PC-3 (cell line): Measurements from ENCODE around the gene SSC5D. TPM values are rescaled to one million over a fixed set of nuclear protein-coding genes. Genes with fewer than 3 reads are reported as not detected.

Source experiments
- ATAC-seq: fragments of 200-7000 bp; cut with Tn5 transposase; 2 replicates; pipeline ENCODE4 v1.9.1; 2020; ENCODE audit warnings: mild to moderate bottlenecking, moderate library complexity
- BruUV-seq: library from RNA; stranded (reverse); fragments of 400-500 nt; replicated peaks from 2 replicates; lab custom pipeline; 2021; lab: Mats Ljungman, UMichigan
- CTCF ChIA-PET: fragments of 300-600 bp; sonication (Branson Sonifier 250); formaldehyde crosslinking; loops from one replicate; lab custom pipeline; 2022; ENCODE audit warnings: antibody characterized with exemption; lab: Charles Lee
- POLR2A ChIA-PET: fragments of 300-600 bp; sonication (Branson Sonifier 250); formaldehyde crosslinking; loops from one replicate; lab custom pipeline; 2022; ENCODE audit warnings: antibody characterized with exemption; ENCODE audit not compliant: unreplicated experiment; lab: Charles Lee
- DNase-seq: peaks from one replicate; pipeline ENCODE4 v3.0.0-alpha.2; 2015
- H2AFZ ChIP-seq: fragments of 300-600 bp; sonication (generic); 2 replicates; pipeline ENCODE4 v1.6.0; 2016; ENCODE audit warnings: antibody characterized with exemption, low read length
- H3F3A ChIP-seq: fragments of 300-600 bp; sonication (generic); one replicate; pipeline ENCODE4 v1.6.0; 2017; ENCODE audit warnings: antibody characterized with exemption, low read length, control low read depth, mild to moderate bottlenecking; ENCODE audit not compliant: unreplicated experiment
- H3K27ac ChIP-seq: fragments of 300-600 bp; sonication (generic); 2 replicates; pipeline ENCODE4 v1.5.1; 2016; ENCODE audit warnings: mild to moderate bottlenecking, low read length
- H3K27me3 ChIP-seq: fragments of 300-600 bp; sonication (generic); 2 replicates; pipeline ENCODE4 v1.6.1; 2016; ENCODE audit warnings: low read length, mixed read lengths
- H3K36me3 ChIP-seq: fragments of 300-600 bp; sonication (generic); 2 replicates; pipeline ENCODE4 v1.6.1; 2016; ENCODE audit warnings: low read depth, mixed run types, low read length, mixed read lengths
- H3K4me1 ChIP-seq: fragments of 300-600 bp; sonication (generic); 2 replicates; pipeline ENCODE4 v1.5.1; 2016; ENCODE audit warnings: low read length; ENCODE audit not compliant: insufficient read depth
- H3K4me2 ChIP-seq: fragments of 300-600 bp; sonication (generic); 2 replicates; pipeline ENCODE4 v1.6.0; 2016; ENCODE audit warnings: low read length
- H3K4me3 ChIP-seq: fragments of 300-600 bp; sonication (generic); 2 replicates; pipeline ENCODE4 v1.5.1; 2016; ENCODE audit warnings: mild to moderate bottlenecking, low read length, mixed read lengths
- H3K79me2 ChIP-seq: fragments of 300-600 bp; sonication (generic); 2 replicates; pipeline ENCODE4 v1.6.1; 2017; ENCODE audit warnings: low read length, mixed read lengths
- H3K9ac ChIP-seq: fragments of 300-600 bp; sonication (generic); 2 replicates; pipeline ENCODE4 v1.6.0; 2016; ENCODE audit warnings: mild to moderate bottlenecking, low read length
- H3K9me2 ChIP-seq: fragments of 300-600 bp; sonication (generic); replicated peaks from 2 replicates; pipeline ENCODE4 v1.6.1; 2016; ENCODE audit warnings: mixed run types, low read length, mixed read lengths
- H3K9me3 ChIP-seq: fragments of 300-600 bp; sonication (generic); 2 replicates; pipeline ENCODE4 v1.6.1; 2016; ENCODE audit warnings: low read length, mixed read lengths
- H4K20me1 ChIP-seq: fragments of 300-600 bp; sonication (generic); 2 replicates; pipeline ENCODE4 v1.6.1; 2016; ENCODE audit warnings: low read length, mixed read lengths
- EZH2 ChIP-seq: fragments of 300-600 bp; sonication (generic); IDR thresholded peaks from one replicate; pipeline ENCODE4 v1.6.1; 2017; ENCODE audit warnings: antibody characterized with exemption, mild to moderate bottlenecking, low read length; ENCODE audit not compliant: unreplicated experiment
- EZH2phosphoT487 ChIP-seq: fragments of 300-600 bp; sonication (generic); IDR thresholded peaks from 2 replicates; pipeline ENCODE4 v1.6.1; 2018; ENCODE audit warnings: mild to moderate bottlenecking, antibody characterized with exemption, low read length, borderline replicate concordance
- intact Hi-C: fragments of 100-400 bp; cut with micrococcal nuclease; formaldehyde crosslinking; loops from 2 replicates; pipeline ENCODE4 v1.9.0; 2023
- total RNA-seq: library from RNA; depleted of rRNA; stranded (reverse); fragments of >200 nt; gene quantifications from 2 replicates; pipeline ENCODE4 v1.2.3, GENCODE V29; 2014
- TF ChIP-seq, protein P1 (sequence below): fragments of 300-600 bp; sonication (generic); conservative IDR thresholded peaks from 2 replicates; pipeline ENCODE4 v1.5.1; 2017; ENCODE audit warnings: antibody characterized with exemption, low read depth, mild to moderate bottlenecking, low read length

SSC5D gene
- total RNA-seq, 1 experiment from 2014 or later: not detected

- Histone ChIP-seq H4K20me1 (no peaks in the 10 kb centered on the region), H3K27me3 (no peaks in the 10 kb centered on the region), H3K9me3 (no peaks in the 10 kb centered on the region), H3K4me3 (no peak overlapping the region), H3K9me2 (peaks cover 3% of the 10 kb centered on the region; the same call in 1 of the 2 replicates), H3K4me2 (no peak overlapping the region), H3K4me1 (peaks cover 10% of the 10 kb centered on the region; the same call in 1 of the 2 replicates), H3K36me3 (no peaks in the 10 kb centered on the region), H2AFZ (no peak overlapping the region), H3K79me2 (no peaks in the 10 kb centered on the region), H3K27ac (peak overlapping the region; percentile 54), H3F3A (no peaks in the 10 kb centered on the region), H3K9ac (no peak overlapping the region)
- ChIA-PET POLR2A (no interaction called here), CTCF (no interaction called here)
- BruUV-seq: no TSS peak
- intact Hi-C loops: no loop called here
- TF ChIP-seq EZH2phosphoT487 (no peak), EZH2 (no peak)
- TF ChIP-seq, protein P1, sequence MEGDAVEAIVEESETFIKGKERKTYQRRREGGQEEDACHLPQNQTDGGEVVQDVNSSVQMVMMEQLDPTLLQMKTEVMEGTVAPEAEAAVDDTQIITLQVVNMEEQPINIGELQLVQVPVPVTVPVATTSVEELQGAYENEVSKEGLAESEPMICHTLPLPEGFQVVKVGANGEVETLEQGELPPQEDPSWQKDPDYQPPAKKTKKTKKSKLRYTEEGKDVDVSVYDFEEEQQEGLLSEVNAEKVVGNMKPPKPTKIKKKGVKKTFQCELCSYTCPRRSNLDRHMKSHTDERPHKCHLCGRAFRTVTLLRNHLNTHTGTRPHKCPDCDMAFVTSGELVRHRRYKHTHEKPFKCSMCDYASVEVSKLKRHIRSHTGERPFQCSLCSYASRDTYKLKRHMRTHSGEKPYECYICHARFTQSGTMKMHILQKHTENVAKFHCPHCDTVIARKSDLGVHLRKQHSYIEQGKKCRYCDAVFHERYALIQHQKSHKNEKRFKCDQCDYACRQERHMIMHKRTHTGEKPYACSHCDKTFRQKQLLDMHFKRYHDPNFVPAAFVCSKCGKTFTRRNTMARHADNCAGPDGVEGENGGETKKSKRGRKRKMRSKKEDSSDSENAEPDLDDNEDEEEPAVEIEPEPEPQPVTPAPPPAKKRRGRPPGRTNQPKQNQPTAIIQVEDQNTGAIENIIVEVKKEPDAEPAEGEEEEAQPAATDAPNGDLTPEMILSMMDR: no peak
- no peak for ATAC-seq
- no peak for DNase-seq
Measured at GRCh38 chr19:55520691-55521292, 32.6 kb downstream of the SSC5D start.

DNA sequence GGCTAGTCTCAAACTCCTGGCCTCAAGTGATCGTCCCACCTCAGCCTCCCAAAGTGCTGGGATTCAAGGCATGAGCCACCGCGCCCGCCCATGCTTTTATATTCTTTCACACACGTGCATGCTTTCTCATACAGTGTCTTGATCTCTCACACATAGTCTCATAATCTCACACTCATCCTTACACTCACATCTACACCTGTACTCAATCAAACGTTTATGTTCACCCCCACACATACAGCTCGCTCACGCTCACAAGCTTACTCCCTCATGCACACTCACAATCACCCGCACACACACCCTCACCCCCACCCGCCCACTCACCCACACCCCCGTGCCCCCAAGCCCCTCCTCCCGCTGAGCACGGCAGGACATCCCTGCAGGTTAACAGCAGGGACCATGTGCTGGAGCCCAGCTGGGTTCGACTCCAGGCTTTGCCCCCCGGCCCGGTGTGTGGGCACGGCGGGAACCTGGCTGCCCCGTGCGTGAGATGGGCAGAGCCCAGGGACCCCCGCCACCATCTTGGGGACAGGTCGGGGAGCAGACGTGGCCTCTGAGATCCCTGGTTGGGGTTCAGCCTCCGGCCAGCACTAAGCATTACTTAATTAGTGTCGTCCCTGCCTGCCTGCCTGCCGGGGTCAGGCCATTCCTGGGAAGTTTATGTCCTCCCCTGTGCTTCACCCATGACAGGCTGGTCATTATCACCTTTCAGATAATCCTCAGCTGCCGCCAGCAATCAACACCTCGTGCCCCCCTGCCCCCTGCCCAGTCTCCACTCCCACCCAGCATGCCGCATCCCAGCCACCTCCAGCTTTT lies 37.3 kb downstream of the SSC5D start:
- POLR2A ChIA-PET: interaction anchor here (0.6 kb wide), 1 partner anchor 73 kb away, joined by 5 read pairs; no protein-coding TSS in a partner anchor
- no peak overlapping the region for H2AFZ ChIP-seq

More for the DNA sequence above, 37.3 kb downstream of the SSC5D start:
- TF ChIP-seq EZH2phosphoT487 (no peak), EZH2 (no peak)
- TF ChIP-seq, protein P1: no peak
- DNase-seq (no peak), ATAC-seq (no peak)
- no peak overlapping the region for H3K4me3 ChIP-seq
- H4K20me1 ChIP-seq: no peaks in the 10 kb centered on the region
- no peak overlapping the region for H3K27ac ChIP-seq
- no peaks in the 10 kb centered on the region for H3K79me2 ChIP-seq
- H3K9me2 ChIP-seq: no peaks in the 10 kb centered on the region
- H3F3A ChIP-seq: no peaks in the 10 kb centered on the region
- BruUV-seq: no TSS peak
- H3K9me3 ChIP-seq: no peaks in the 10 kb centered on the region
- CTCF ChIA-PET: interaction anchor here (0.8 kb wide), 1 partner anchor 58 kb away, joined by 3 read pairs; no protein-coding TSS in a partner anchor
- H3K4me2 ChIP-seq: peak overlapping the region; percentile 33; the same call in 1 of the 2 replicates
- H3K4me1 ChIP-seq: peaks cover 12% of the 10 kb centered on the region; the same call in 1 of the 2 replicates
- H3K9ac ChIP-seq: no peak overlapping the region
- no peaks in the 10 kb centered on the region for H3K27me3 ChIP-seq
- no peaks in the 10 kb centered on the region for H3K36me3 ChIP-seq
- intact Hi-C loops: loop anchor here (1.0 kb wide), 1 partner anchor 22 kb away; no protein-coding TSS in a partner anchor
